ENCODE data around the gene SNX9.
A peak's percentile ranks its signal among the peaks of the same experiment; 100 is the strongest.
"Not testable (repeated sequence)": the region's sequence is repeated elsewhere in the genome, so short reads cannot be mapped to it uniquely, and the experiment has no call there.

SNX9 gene

DNA sequence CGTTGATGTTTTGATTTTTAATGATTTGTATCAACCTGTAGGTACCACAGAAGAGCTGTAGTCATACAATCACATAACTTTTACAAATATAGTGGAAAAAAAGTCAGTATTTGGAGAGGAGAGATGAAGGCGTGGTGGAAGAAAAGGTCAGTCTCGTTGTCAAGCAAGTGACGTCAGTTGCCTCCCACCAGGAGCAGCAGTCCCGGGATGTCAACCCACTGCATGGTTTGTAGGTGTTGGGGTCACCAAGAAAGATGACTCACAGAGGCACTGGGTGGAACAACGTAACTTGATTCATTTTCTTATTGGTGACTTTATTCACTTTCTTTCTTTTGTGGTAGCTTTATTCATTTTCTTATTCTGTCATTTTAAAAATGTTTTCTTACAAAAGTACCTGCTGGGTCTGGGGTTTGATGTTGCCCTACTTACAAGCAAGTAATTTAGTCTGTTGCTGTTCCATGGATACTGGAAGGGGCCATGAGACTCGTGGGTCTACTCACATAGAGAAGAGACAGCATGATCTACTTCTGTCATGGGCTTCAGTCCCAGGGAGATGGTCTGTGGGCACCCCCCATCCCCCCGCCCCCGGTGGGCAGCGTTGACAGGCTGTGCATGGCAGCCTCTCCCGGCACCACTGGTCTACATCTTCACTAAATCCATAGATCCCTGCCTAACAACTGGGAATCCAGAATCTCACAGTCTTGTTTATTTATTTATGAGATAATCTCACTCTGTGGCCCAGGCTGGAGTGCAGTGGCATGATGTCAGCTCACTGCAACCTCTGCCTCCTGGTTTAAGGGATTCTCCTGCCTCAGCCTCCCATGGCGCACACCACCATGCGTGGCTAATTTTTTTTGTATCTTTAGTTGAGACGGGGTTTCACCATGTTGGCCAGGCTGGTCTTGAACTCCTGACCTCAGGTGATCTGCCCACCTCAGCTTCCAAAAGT is 122.2 kb downstream of the SNX9 start:
- no peak overlapping the region for H3K4me3 ChIP-seq (ENCODE audit: low read depth, low read length)
- TF ChIP-seq, protein P1, sequence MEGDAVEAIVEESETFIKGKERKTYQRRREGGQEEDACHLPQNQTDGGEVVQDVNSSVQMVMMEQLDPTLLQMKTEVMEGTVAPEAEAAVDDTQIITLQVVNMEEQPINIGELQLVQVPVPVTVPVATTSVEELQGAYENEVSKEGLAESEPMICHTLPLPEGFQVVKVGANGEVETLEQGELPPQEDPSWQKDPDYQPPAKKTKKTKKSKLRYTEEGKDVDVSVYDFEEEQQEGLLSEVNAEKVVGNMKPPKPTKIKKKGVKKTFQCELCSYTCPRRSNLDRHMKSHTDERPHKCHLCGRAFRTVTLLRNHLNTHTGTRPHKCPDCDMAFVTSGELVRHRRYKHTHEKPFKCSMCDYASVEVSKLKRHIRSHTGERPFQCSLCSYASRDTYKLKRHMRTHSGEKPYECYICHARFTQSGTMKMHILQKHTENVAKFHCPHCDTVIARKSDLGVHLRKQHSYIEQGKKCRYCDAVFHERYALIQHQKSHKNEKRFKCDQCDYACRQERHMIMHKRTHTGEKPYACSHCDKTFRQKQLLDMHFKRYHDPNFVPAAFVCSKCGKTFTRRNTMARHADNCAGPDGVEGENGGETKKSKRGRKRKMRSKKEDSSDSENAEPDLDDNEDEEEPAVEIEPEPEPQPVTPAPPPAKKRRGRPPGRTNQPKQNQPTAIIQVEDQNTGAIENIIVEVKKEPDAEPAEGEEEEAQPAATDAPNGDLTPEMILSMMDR (IDR thresholded peaks at IDR 0.05): no peak
- no peaks in the 10 kb centered on the region for H3K9me3 ChIP-seq (ENCODE audit: control insufficient read depth, low read length)
- no peak overlapping the region for H3K27ac ChIP-seq
- H3K27me3 ChIP-seq (ENCODE audit: control insufficient read depth, insufficient read depth, low read length): no peaks in the 10 kb centered on the region
- H3K36me3 ChIP-seq (ENCODE audit: control insufficient read depth, insufficient read depth, low read length): no peaks in the 10 kb centered on the region
- H3K9ac ChIP-seq: no peak overlapping the region
- no peaks in the 10 kb centered on the region for H3K79me2 ChIP-seq
- H3K4me2 ChIP-seq (ENCODE audit: low read length): no peak overlapping the region
- no peak overlapping the region for H2AFZ ChIP-seq
- no peaks in the 10 kb centered on the region for H3K4me1 ChIP-seq

DNA sequence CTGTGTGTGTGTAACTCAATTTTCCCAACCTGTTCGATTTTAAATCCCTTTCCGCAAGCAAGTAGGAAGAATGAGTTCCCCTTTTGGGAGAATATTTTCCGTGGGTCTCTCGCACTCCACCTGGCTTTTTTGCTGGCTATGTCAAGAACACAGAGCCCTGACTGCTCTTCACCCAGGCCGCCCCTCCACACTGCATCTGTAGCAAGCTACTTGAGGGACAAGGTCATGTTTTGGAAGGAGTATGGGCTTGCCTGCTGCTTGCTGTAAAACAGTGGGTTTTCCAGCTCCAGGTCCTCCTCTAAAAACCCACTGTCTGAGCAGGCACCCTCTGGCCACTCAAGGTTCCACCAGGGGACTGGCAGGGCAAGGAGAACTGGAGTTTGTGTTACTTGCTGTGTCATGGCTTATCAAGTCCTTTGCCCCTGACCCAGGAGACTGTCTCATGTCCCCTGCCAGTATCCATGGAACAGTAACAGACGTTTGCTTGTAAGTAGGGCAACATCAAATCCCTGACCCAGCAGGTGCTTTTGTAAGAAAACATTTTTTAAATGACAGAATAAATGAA is 123.1 kb downstream of the SNX9 start:
- Histone ChIP-seq H3K4me2 (ENCODE audit: low read length) (no peak overlapping the region), H3K36me3 (ENCODE audit: control insufficient read depth, insufficient read depth, low read length) (no peaks in the 10 kb centered on the region), H2AFZ (no peak overlapping the region), H3K9ac (no peak overlapping the region), H3K9me3 (ENCODE audit: control insufficient read depth, low read length) (no peaks in the 10 kb centered on the region), H3K27ac (no peak overlapping the region), H3K4me3 (ENCODE audit: low read depth, low read length) (no peak overlapping the region), H3K4me1 (no peaks in the 10 kb centered on the region), H3K79me2 (no peaks in the 10 kb centered on the region), H3K27me3 (ENCODE audit: control insufficient read depth, insufficient read depth, low read length) (no peaks in the 10 kb centered on the region)
- TF ChIP-seq, protein P1 (IDR thresholded peaks at IDR 0.05): no peak

DNA sequence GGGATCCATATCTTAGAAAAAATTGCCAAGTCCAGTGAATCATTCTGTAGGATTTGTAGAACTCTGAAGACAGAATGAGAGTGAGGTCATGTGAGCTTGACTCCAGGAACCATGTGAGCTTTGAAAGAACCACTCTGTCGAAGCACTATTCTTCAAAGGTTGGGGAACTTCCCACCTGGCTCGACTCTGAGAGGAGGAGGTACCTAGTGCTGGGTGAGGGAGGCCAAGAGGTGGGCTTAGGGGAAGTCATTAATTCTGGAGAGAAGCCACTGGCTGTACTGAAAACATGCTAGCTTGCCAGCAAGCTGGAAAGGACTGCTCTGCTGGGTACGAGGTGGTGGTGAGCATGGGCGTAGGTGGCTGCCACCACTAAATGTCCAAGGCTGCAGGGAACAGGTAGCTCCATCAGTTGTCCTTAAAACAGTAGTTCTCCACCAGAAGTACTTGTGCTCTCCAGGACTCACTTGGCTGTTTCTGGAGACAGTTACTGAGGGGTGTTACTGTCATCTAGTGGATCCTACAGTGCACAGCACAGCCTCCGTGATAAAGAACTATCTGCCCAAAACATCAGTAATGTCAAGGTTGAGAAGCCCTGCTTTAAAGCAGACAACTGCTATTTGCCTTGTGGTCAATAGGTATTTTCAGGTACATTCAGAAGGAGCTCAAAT is 124.0 kb downstream of the SNX9 start:
- H3K4me1 ChIP-seq: no peaks in the 10 kb centered on the region
- no peak overlapping the region for H3K27ac ChIP-seq
- no peak overlapping the region for H3K4me2 ChIP-seq (ENCODE audit: low read length)
- no peaks in the 10 kb centered on the region for H3K79me2 ChIP-seq
- no peak overlapping the region for H3K9ac ChIP-seq
- no peak overlapping the region for H2AFZ ChIP-seq
- TF ChIP-seq, protein P1 (IDR thresholded peaks at IDR 0.05): peak; percentile 43
- H3K9me3 ChIP-seq (ENCODE audit: control insufficient read depth, low read length): no peaks in the 10 kb centered on the region
- H3K36me3 ChIP-seq (ENCODE audit: control insufficient read depth, insufficient read depth, low read length): no peaks in the 10 kb centered on the region
- no peaks in the 10 kb centered on the region for H3K27me3 ChIP-seq (ENCODE audit: control insufficient read depth, insufficient read depth, low read length)
- no peak overlapping the region for H3K4me3 ChIP-seq (ENCODE audit: low read depth, low read length)

DNA sequence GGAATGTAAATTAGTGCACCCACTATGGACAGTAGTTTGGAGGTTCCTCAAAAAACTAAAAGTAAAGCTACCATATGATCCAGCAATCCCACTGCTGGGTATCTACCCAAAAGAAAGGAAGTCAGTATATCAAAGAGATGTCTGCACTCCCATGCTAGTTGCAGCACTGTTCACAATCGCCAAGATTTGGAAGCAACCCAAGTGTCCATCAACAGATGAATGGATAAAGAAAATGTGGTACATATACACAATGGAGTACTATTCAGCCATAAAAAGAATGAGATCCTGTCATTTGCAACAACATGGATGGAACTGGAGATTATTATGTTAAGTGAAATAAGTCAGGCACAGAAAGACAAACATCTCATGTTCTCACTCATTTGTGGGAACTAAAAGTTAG is 127.9 kb downstream of the SNX9 start:
- not testable (repeated sequence) for H3K79me2 ChIP-seq; H3K4me2 ChIP-seq (ENCODE audit: low read length); H3K9ac ChIP-seq; H3K36me3 ChIP-seq (ENCODE audit: control insufficient read depth, insufficient read depth, low read length); H3K4me3 ChIP-seq (ENCODE audit: low read depth, low read length); H3K27me3 ChIP-seq (ENCODE audit: control insufficient read depth, insufficient read depth, low read length); H2AFZ ChIP-seq; H3K27ac ChIP-seq; H3K4me1 ChIP-seq; H3K9me3 ChIP-seq (ENCODE audit: control insufficient read depth, low read length)

DNA sequence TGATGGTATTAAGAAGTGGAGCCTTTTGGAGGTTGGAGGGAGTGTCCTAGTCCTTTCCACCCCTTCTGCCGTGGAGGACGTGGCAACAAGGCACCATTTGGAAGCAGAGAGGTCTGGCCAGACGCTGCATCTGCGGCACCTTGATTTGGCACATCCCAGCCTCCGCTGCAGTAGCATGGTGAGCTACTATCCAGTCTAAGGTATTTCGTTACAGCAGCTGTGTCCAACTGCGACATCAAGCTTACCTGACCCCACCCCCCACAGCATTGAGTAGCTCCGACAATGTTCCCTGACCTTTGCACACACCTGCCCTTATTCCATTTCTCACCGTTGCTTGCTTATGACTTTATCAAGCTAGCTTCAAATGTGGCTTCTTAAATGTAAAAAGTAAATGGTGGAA is 128.8 kb downstream of the SNX9 start:
- H3K4me2 ChIP-seq (ENCODE audit: low read length): no peak overlapping the region
- H2AFZ ChIP-seq: no peak overlapping the region
- H3K4me1 ChIP-seq: no peaks in the 10 kb centered on the region
- H3K79me2 ChIP-seq: no peaks in the 10 kb centered on the region
- H3K9me3 ChIP-seq (ENCODE audit: control insufficient read depth, low read length): no peaks in the 10 kb centered on the region
- no peak overlapping the region for H3K9ac ChIP-seq
- H3K27me3 ChIP-seq (ENCODE audit: control insufficient read depth, insufficient read depth, low read length): no peaks in the 10 kb centered on the region
- no peaks in the 10 kb centered on the region for H3K36me3 ChIP-seq (ENCODE audit: control insufficient read depth, insufficient read depth, low read length)
- H3K27ac ChIP-seq: no peak overlapping the region
- TF ChIP-seq, protein P1 (IDR thresholded peaks at IDR 0.05): no peak
- no peak overlapping the region for H3K4me3 ChIP-seq (ENCODE audit: low read depth, low read length)
